Measurements from ENCODE around the gene SGCD.

GRCh38 chr5:156451505-156451904 is 124.5 kb downstream of the SGCD start:
- TF ChIP-seq, protein P1, sequence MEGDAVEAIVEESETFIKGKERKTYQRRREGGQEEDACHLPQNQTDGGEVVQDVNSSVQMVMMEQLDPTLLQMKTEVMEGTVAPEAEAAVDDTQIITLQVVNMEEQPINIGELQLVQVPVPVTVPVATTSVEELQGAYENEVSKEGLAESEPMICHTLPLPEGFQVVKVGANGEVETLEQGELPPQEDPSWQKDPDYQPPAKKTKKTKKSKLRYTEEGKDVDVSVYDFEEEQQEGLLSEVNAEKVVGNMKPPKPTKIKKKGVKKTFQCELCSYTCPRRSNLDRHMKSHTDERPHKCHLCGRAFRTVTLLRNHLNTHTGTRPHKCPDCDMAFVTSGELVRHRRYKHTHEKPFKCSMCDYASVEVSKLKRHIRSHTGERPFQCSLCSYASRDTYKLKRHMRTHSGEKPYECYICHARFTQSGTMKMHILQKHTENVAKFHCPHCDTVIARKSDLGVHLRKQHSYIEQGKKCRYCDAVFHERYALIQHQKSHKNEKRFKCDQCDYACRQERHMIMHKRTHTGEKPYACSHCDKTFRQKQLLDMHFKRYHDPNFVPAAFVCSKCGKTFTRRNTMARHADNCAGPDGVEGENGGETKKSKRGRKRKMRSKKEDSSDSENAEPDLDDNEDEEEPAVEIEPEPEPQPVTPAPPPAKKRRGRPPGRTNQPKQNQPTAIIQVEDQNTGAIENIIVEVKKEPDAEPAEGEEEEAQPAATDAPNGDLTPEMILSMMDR (IDR thresholded peaks at IDR 0.05) = no peak
- no peak for TF ChIP-seq POLR2AphosphoS5 (IDR thresholded peaks at IDR 0.05; ENCODE audit: low read depth, low read length)

All from Panc1 (cell line).